Amygdala (tissue), 56 donors: ENCODE results near the gene FASTKD2.

Experiments
- DNase-seq, 56 donors: peaks; one replicate each; lab custom pipeline; 2025; lab: John Stamatoyannopoulos, UW

Gene FASTKD2

GRCh38 chr2:206765242-206766056 lies at the start of gene FASTKD2, which contains the start of gene MDH1B:
TSS of gene FASTKD2 (plus strand) at chr2:206765606. CDS start at chr2:206766694, 1,088 bp downstream.
TSS of gene MDH1B (minus strand) at chr2:206765328. CDS start at chr2:206765271, 57 bp downstream.
- DNase-seq = peak; percentile 37 to 95 (median 79)

DNA sequence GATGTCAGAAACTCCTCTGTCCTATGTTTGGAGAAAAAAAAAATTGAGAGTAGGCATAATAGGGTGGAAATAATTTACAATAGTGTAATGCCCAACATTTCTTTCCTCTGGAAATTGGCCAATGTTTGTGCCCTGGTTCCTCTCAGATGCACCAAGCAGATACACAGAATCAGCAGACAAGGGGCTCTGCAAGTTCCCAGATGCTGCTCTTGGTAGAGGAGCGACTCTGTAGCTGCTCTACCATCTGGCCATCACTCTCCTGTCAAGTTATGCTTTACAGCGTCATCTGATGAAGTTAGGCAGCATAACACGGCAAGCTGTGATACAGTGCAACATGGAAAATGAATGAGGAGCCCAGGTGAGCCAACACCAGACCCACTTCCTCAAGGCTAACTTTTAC lies 48.8 kb upstream of the FASTKD2 start:
- no peak for DNase-seq

DNA sequence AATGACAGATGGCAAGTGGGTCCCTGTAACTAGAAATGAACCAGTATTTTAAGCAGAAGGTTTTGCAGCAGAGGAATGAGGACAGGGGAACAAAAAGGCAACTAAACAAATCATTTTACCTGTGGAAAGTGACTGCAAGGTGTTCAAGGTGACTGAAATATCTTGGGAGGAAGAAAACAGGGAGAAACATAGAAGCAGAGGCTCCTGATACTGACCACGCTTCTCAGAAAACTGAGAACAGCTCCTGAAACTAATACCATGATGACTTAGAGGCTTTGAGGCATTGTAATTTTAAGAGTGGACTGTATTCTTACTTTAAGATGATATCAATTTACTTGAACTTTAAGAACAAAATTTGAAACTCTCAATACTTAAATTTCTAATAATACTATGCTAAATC lies 47.1 kb upstream of the FASTKD2 start, which contains the start of gene DYTN:
DYTN (minus strand) TSS at position 101 of the 400 bp plus-strand sequence. CDS start 117 bp downstream, outside the sequence.
- DNase-seq = no peak

- DNase-seq = no peak
Measured at GRCh38 chr2:206721256-206721920, 44.0 kb upstream of the FASTKD2 start.

GRCh38 chr2:206723288-206723687 lies 42.1 kb upstream of the FASTKD2 start:
- no peak for DNase-seq

GRCh38 chr2:206727287-206727686 lies 38.1 kb upstream of the FASTKD2 start:
- no peak for DNase-seq

DNA sequence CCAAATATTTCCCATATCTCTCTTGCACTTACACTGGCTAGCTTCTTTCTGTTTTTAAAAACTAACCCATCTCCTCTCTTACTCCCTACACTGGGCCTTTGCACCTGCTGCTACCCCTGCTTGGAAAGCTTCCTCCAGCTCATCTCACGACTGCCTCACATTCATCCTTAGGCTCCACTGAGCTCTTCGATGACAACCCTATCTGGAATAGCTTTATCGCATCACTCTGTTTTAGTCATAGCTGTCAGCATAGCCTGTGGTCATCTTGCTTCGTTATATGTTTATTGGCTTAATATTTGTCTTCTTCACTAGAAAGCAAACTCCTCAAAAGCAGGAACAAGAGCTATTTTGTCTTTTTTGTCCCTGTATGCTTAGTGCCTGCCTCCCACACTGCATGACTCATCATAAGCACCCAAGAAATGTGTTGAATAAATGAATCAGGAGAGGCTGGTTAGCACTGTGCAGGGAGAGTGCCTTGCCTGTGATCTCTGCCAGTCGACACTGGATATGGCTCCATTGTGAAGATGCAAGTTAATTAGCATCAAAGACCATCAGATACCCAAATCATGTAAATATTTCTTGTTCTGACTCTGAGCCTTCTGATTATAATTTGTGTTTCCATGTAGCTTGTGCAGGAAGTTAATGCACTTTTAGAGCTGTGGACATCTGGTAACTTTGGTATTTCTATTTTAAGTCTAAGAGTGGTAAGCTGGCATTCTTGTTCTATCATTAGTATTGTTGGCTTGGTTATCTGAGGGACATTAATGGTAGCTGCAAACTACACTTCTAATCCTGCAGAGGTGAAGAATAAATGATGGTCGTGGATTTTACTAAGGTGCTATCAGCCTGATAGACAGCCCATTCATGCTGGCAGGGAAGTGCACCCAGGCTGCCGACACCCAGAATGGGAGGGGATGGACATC lies 36.9 kb upstream of the FASTKD2 start:
- DNase-seq = peak in 20 of 56 donors; percentile 1 to 57 (median 10)

DNA sequence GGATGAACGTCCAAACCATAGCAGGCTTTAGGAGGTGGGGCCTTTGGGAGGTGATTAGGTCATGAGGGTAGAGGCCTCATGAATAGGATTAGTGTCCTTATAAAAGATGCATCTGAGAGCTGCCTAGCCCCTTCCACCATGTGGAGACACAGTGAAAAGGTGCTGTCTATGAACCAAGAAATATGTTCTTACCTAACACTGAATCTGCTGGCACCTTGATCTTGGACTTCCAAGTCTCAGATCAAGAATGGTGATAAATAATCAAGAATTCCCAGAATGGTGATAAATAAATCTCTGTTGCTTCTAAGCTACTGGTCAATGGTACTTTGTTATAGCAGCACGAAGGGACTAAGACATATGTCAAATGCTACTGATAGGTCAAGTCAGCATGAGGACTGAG lies 32.1 kb upstream of the FASTKD2 start:
- DNase-seq = no peak

GRCh38 chr2:206736935-206737334 lies 28.5 kb upstream of the FASTKD2 start:
- no peak for DNase-seq

DNA sequence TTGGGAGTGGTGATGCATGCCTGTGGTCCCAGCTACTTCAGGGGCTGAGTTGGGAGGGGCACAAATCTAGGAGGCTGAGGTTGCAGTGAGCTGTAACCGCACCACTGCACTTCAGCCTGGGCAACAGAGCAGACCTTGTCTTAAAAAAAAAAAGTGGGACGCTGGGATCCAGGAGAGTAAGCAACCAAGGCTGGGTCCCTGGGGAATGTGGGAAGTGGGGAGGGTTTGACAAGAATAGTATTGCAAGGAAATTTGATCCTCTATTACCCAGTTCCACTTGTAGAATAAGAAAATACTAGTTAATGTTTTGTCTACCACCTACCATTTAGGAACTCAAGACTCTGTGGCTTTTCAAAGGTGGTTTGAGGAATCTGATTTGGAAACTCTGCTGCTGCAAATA lies 26.1 kb upstream of the FASTKD2 start:
- DNase-seq = no peak

GRCh38 chr2:206740800-206741199 lies 24.6 kb upstream of the FASTKD2 start:
- DNase-seq = no peak

- no peak for DNase-seq
Measured at GRCh38 chr2:206756816-206757215, 8.6 kb upstream of the FASTKD2 start.

GRCh38 chr2:206764673-206765241 lies 649 bp upstream of the FASTKD2 start:
- DNase-seq = peak in 1 of 56 donors; percentile 28

GRCh38 chr2:206766057-206766930 lies 888 bp downstream of the FASTKD2 start:
- no peak for DNase-seq

DNA sequence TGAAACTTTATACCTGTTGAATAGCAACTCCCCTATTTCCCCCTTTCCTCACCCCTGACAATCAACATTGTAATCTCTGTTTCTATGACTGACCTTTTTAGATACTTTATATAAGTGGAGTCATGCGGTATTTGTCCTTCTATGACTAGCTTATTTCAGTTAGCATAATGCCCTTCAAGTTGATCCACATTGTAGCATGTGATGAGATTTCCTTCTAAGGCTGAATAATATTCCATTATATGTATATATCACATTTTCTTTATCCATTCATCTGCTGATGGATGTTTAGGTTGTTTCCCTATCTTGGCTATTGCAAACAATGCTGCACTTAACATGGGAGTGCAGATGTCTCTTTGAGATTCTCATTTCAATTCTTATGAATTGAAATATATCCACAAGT lies 9.5 kb downstream of the FASTKD2 start:
- DNase-seq = no peak

DNA sequence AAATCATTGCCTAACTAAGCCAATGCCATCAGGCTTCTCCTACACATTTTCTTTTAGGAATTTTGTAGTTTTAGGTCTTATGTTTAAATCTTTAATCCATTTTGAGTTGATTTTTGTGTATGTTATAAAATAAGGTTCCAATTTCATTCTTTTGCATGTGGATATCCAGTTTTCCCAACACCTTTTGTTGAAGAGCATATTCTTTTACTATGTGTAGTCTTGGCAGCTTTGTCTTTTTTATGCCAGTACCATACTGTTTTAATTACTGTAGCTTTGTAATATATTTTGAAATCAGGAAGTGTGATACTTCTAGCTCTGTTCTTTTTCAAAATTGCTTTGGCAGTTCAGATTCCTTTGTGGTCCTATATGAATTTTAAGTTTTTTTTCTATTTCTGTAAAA lies 11.0 kb downstream of the FASTKD2 start:
- no peak for DNase-seq

DNA sequence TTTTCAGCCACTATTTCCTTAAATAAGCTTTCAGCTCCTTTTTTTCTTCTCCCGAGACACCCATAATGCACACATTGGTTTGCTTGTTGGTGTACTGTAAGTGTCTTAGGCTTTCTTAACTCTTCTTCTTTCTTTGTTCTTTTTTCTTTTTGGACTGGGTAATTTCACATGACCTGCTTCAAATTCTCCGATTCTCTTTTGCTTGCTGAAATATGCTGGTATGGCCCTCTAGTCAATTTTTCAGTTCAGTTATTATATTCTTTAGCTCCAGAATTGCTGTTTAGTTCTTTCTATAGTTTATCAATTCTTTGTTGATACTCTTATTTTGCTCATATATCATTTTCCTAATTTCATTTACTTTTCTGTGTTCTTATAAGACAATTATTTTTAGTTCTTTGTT lies 15.3 kb downstream of the FASTKD2 start:
- DNase-seq = no peak

DNA sequence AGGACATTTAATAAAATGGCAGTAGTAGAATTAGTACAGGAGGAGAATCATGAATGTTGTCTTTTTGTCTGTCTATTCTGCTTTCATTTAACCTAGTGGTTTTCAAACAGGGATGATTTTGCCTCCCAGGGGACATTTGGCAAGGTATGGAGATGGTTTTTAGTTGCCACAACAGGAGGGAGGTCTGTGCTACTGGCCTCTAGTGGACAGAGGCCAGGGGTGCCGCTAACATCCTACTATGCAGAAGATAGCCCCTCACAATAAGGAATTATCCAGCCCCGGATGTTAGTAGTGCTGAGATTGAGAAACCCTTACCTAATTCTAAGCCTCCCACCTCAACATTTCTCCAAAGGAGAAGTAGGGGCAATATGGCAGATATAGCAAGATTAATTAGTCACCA lies 18.3 kb downstream of the FASTKD2 start:
- DNase-seq = no peak
